Measurements from ENCODE around the gene METTL5. TPM values are rescaled to one million over a fixed set of nuclear protein-coding genes. Genes with fewer than 3 reads are reported as not detected.

Gene METTL5
- total and polyA plus RNA-seq, 9 of the 15 experiments (the other 6 are each of a cell fraction or from before 2014, with no cell fraction given) = 149 to 471 (median 224) TPM

GRCh38 chr2:169824373-169825333, at the start of gene METTL5 (continued):
- TF ChIP-seq SRSF1 (IDR thresholded peaks at IDR 0.05; ENCODE audit: low read depth, low read length) = 0 out of 2 replicates have a peak, but pooled peaks have one; percentile 58
- TF ChIP-seq EP300 (IDR thresholded peaks at IDR 0.05; ENCODE audit: low read length) = peak; percentile 57
- TF ChIP-seq AFF1 (IDR thresholded peaks at IDR 0.05; ENCODE audit: low read depth in 1 of 2, partially characterized antibody in 2 of 2) = peak in 1 of 2 experiments; percentile 20
- peak; percentile 95 for TF ChIP-seq ZFX (CRISPR knock-in tag; IDR thresholded peaks at IDR 0.05)
- TF ChIP-seq NEUROD1 (IDR thresholded peaks at IDR 0.05; ENCODE audit: borderline replicate concordance, low read depth, low read length, partially characterized antibody) = peak; percentile 85
- no peak; the same call in 1 of the 2 replicates for TF ChIP-seq ZNF239 (CRISPR knock-in tag; IDR thresholded peaks at IDR 0.05)
- TF ChIP-seq GMEB1 (CRISPR knock-in tag; IDR thresholded peaks at IDR 0.05) = peak; percentile 47
- peak; percentile 53 for TF ChIP-seq MAFK (IDR thresholded peaks at IDR 0.05; ENCODE audit: low read length)
- TF ChIP-seq NR0B1 (IDR thresholded peaks at IDR 0.05; ENCODE audit: partially characterized antibody) = no peak
- TF ChIP-seq KDM1A (IDR thresholded peaks at IDR 0.05) = peak in 1 of 2 experiments; percentile 52; a peak in 1 of 4 replicates
- peak; percentile 87; the same call in 1 of the 2 replicates for TF ChIP-seq ZBTB9 (CRISPR knock-in tag; IDR thresholded peaks at IDR 0.05)
- TF ChIP-seq MTF1 (CRISPR knock-in tag; IDR thresholded peaks at IDR 0.05; ENCODE audit: borderline replicate concordance) = no peak
- peak; percentile 93 for TF ChIP-seq ELF1 (tag; IDR thresholded peaks at IDR 0.05)
- TF ChIP-seq ZNF232 (CRISPR knock-in tag; IDR thresholded peaks at IDR 0.05) = no peak
- TF ChIP-seq PRPF4 (IDR thresholded peaks at IDR 0.05; ENCODE audit: insufficient read depth, low read depth, low read length, poor library complexity, severe bottlenecking) = peak; percentile 46
- TF ChIP-seq ATF4 (CRISPR knock-in tag; IDR thresholded peaks at IDR 0.05) = peak; percentile 8; the same call in 1 of the 2 replicates

Data from K562 (cell line).